Measurements from ENCODE around the gene ADAMTSL1. TPM values are rescaled to one million over a fixed set of nuclear protein-coding genes. Genes with fewer than 3 reads are reported as not detected.
A peak's percentile ranks its signal among the peaks of the same experiment; 100 is the strongest.

Gene ADAMTSL1
- total and polyA plus RNA-seq, 2 of the 8 experiments (the other 6 are each of a cell fraction or from before 2014, with no cell fraction given), result 0.84 to 1.1 TPM

GRCh38 chr9:18604767-18605730, 131.1 kb downstream of the ADAMTSL1 start:
- Histone ChIP-seq H4K8ac (ENCODE audit: extremely low read depth, insufficient read depth, low read length) (no peak overlapping the region), H2AFZ (ENCODE audit: low read length) (no peak overlapping the region; the same call in 1 of the 2 replicates), H2BK120ac (replicated peaks; ENCODE audit: low read depth, low read length) (no peak overlapping the region), H2BK15ac (ENCODE audit: low read length) (no peak overlapping the region), H2BK12ac (ENCODE audit: low read depth, low read length) (no peak overlapping the region), H3K79me1 (ENCODE audit: low read depth, low read length) (no peaks in the 10 kb centered on the region), H4K20me1 (replicated peaks in 1 of 2; ENCODE audit: control insufficient read depth in 1 of 2, insufficient read depth in 2 of 2, low read length in 2 of 2) (no peaks in the 10 kb centered on the region), H2BK20ac (ENCODE audit: low read length) (no peak overlapping the region), H3K9me3 (ENCODE audit: insufficient read depth in 2 of 2, low read depth in 1 of 2, low read length in 1 of 2) (no peaks in the 10 kb centered on the region), H3K56ac (replicated peaks; ENCODE audit: insufficient read length, low read depth, low read length) (no peak overlapping the region), H2AK5ac (ENCODE audit: low read depth, low read length) (no peak overlapping the region), H3K36me3 (ENCODE audit: control insufficient read depth in 2 of 4, insufficient read depth in 4 of 4, low read length in 3 of 4) (no peaks in the 10 kb centered on the region), H3K9ac (replicated peaks in 1 of 4; ENCODE audit: extremely low read depth in 1 of 4, low read depth in 3 of 4, low read length in 3 of 4) (no peak overlapping the region), H3K27me3 (replicated peaks in 1 of 4; ENCODE audit: control insufficient read depth in 3 of 4, extremely low read depth in 1 of 4, insufficient read depth in 3 of 4, low read length in 3 of 4) (no peaks in the 10 kb centered on the region), H3K4ac (replicated peaks; ENCODE audit: insufficient read length, low read depth, low read length) (no peak overlapping the region), H3K79me2 (ENCODE audit: control insufficient read depth in 1 of 2, insufficient read depth in 2 of 2, low read length in 2 of 2) (no peaks in the 10 kb centered on the region), H3K27ac (ENCODE audit: low read depth, low read length) (no peak overlapping the region), H3K18ac (ENCODE audit: extremely low read depth, low read length) (no peak overlapping the region), H3K4me2 (ENCODE audit: insufficient read depth in 1 of 2, low read depth in 2 of 2, low read length in 2 of 2) (no peak overlapping the region), H3K14ac (ENCODE audit: insufficient read length) (no peak overlapping the region), H3K23ac (ENCODE audit: insufficient read length) (no peak overlapping the region), H3K23me2 (ENCODE audit: low read depth, low read length) (no peaks in the 10 kb centered on the region), H3K4me1 (replicated peaks in 1 of 4; ENCODE audit: control insufficient read depth in 3 of 4, insufficient read depth in 4 of 4, low read length in 3 of 4) (peaks cover 2 to 19% (median 9%) of the 10 kb centered on the region in 4 experiments; a peak in 6 of 7 replicates), H4K5ac (ENCODE audit: insufficient read length, low read depth, low read length) (no peak overlapping the region), H4K91ac (replicated peaks; ENCODE audit: insufficient read length, low read length) (no peak overlapping the region), H2BK5ac (ENCODE audit: low read depth, low read length) (no peak overlapping the region), H3K4me3 (ENCODE audit: extremely low read depth in 1 of 4, insufficient read depth in 2 of 4, low read depth in 3 of 4, low read length in 4 of 4) (no peak overlapping the region)
- ChIA-PET CTCF (ENCODE audit: partially characterized antibody) (no interaction called here), POLR2A (ENCODE audit: partially characterized antibody) (no interaction called here)
- 72% methylated on average over 8 of the region's 8 CpGs; no CpG with 5 or more reads in 1 of the 2 experiments for WGBS, 2 experiments (ENCODE audit: extremely low coverage in 1 of 2, insufficient coverage in 1 of 2, insufficient read length in 1 of 2, insufficient replicate concordance in 2 of 2, low coverage in 1 of 2, low lambda C conversion rate in 2 of 2, missing lambda C conversion rate in 1 of 2)
- FAIRE-seq, result no peak
- DNase-seq (ENCODE audit: low read depth in 1 of 2, low spot score in 2 of 2), result no peak
- TF ChIP-seq CBX8 (IDR thresholded peaks at IDR 0.05; ENCODE audit: borderline replicate concordance, low read depth, low read length) (no peak), RAD21 (IDR thresholded peaks at IDR 0.05 in 1 of 2, conservative IDR thresholded peaks at IDR 0.05 in 1 of 2; ENCODE audit: low read depth in 2 of 2, low read length in 2 of 2) (peak in 1 of 2 experiments; percentile 14; a peak in 2 of 4 replicates)

Measured in H1 (cell line).